Activated CD8-positive, alpha-beta memory T cell treated with anti-CD3 and anti-CD28 coated beads, Interleukin-2, amount 50 U/mL, for 1 hour (primary cell): ENCODE data around the gene MEGF6.

Experiments
- DNase-seq: peaks from one replicate; pipeline ENCODE4 v3.0.0-alpha.2; 2020; ENCODE audit errors: extremely low read depth

Gene MEGF6

DNA sequence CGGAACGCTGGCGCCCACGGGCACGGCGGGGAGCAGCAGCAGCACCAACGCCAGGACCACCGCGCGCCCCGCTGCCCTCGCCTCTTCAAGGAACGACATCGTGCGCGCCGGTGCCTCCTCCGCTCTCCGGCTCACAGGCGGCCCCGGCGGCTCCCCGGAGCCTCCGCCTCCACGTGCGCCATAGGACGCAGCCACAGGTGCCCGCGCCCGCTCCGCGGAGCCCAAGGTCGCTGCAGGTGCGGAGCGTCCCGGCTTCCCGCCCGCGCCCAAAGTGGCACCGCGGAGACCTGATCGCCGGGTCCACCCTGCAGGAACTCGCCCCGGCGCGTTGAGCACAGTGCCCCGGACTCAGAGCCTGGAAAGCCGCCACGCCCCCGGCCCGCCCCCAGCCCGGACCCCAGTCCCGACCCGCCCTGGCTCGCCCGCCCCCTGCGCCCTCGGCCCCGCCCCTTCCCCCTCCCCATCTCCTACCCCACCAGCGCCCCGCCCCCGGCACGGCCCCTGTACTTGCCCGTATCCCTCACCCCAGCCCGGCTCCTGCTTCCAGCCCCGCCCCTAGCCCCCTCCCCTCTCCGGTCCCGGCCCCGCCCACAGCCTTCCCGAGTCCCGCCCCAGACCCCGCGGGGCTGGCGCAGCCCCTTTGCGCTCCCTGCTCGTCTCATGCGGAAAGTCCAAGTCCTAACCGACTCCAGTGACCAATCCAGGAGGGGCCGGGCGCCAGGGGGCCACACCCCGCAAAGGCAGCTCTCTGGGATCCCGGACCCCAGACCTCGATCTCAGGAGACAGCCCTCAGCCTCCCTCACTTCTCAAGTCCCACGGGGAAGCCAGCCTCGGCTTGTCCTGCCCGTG lies at the start of gene MEGF6:
Gene MEGF6 (minus strand): TSS at position 339 of the 850 bp plus-strand sequence. CDS start 240 bp downstream, at position 99.
- DNase-seq = peak; percentile 45

- DNase-seq = no peak
These were observed 49.4 kb upstream of the MEGF6 start for GRCh38 chr1:3660704-3661103.

- DNase-seq = no peak
These were observed 47.8 kb upstream of the MEGF6 start for GRCh38 chr1:3659093-3659492.

- no peak for DNase-seq
These were observed 46.9 kb upstream of the MEGF6 start for GRCh38 chr1:3658231-3658615.

GRCh38 chr1:3657578-3658230 lies 46.4 kb upstream of the MEGF6 start:
- no peak for DNase-seq

DNA sequence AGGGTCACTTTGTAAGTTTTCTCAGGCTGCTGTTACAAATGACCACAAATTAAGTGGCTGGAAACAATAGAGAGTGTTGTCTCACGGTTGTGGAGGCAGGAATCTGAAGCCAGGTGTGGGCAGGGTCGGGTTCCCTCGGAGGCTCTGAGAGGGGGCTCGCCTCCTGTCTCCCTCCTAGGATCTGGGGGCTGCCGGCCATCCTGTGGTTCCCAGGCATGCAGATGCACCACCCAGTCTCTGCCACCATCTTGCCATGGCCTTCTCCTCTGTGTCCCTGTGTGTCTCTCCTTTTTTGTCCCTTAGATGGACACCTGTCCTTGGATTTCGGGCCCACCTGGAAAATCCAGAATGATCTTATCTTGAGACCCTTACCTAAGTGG lies 45.8 kb upstream of the MEGF6 start:
- no peak for DNase-seq

GRCh38 chr1:3656450-3657095 lies 45.3 kb upstream of the MEGF6 start:
- no peak for DNase-seq

GRCh38 chr1:3654549-3655281 lies 43.4 kb upstream of the MEGF6 start:
- DNase-seq = no peak

GRCh38 chr1:3653286-3653618 lies 41.9 kb upstream of the MEGF6 start:
- DNase-seq = no peak

- no peak for DNase-seq
These were observed 41.4 kb upstream of the MEGF6 start for GRCh38 chr1:3652548-3653285.

DNA sequence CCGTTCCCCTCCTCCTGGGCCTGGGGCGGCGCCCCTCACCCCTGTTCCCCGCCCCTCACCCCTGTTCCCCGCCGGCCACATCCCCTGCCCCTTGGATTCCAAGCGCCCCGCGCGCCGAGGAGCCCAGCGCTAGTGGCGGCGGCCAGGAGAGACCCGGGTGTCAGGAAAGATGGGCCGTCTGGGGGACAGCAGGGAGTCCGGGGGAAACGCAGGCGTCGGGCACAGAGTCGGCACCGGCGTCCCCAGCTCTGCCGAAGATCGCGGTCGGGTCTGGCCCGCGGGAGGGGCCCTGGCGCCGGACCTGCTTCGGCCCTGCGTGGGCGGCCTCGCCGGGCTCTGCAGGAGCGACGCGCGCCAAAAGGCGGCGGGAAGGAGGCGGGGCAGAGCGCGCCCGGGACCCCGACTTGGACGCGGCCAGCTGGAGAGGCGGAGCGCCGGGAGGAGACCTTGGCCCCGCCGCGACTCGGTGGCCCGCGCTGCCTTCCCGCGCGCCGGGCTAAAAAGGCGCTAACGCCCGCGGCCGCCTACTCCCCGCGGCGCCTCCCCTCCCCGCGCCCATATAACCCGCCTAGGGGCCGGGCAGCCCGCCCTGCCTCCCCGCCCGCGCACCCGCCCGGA lies 40.7 kb upstream of the MEGF6 start, which contains the start of gene TP73:
Gene TP73 (plus strand): TSS at position 587 of the 618 bp plus-strand sequence. CDS start 29,850 bp downstream, outside the sequence.
- DNase-seq = no peak

- no peak for DNase-seq
These were observed 40.0 kb upstream of the MEGF6 start for GRCh38 chr1:3651026-3651929.

- DNase-seq = no peak
These were observed 39.1 kb upstream of the MEGF6 start for GRCh38 chr1:3650248-3651025.

GRCh38 chr1:3649342-3650247 lies 38.3 kb upstream of the MEGF6 start, which contains the start of gene WRAP73:
Gene WRAP73 (minus strand): TSS chr1:3650103. CDS start chr1:3649999, 104 bp downstream.
- DNase-seq = peak; percentile 55

GRCh38 chr1:3646596-3646995 lies 35.3 kb upstream of the MEGF6 start:
- no peak for DNase-seq

GRCh38 chr1:3645666-3646355 lies 34.5 kb upstream of the MEGF6 start:
- DNase-seq = no peak

DNA sequence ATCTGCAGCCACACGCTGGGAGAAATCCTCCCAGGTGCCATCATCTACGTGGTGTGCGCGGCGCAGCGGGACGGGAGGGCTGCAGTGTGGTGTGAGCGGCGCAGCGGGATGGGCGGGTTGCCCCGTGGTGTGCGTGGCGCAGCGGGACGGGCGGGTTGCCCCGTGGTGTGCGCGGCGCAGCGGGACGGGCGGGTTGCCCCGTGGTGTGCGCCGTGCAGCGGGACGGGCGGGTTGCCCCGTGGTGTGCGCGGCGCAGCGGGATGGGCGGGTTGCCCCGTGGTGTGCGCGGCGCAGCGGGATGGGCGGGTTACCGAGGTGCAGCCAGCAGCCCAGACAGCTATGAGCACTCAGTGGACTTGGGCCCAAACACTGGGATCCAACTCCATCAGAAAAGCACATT lies 33.9 kb upstream of the MEGF6 start:
- no peak for DNase-seq
